NCI-H1105 treated with DMSO at 0.1 percent for 48 hours (cell line): ENCODE results near the gene CCIN.
"Not testable (repeated sequence)": the region's sequence is repeated elsewhere in the genome, so short reads cannot be mapped to it uniquely, and the experiment has no call there.

ENCODE experiments used
- DNase-seq: peaks from one replicate; lab custom pipeline; 2025; lab: John Stamatoyannopoulos, UW

The CCIN gene

DNA sequence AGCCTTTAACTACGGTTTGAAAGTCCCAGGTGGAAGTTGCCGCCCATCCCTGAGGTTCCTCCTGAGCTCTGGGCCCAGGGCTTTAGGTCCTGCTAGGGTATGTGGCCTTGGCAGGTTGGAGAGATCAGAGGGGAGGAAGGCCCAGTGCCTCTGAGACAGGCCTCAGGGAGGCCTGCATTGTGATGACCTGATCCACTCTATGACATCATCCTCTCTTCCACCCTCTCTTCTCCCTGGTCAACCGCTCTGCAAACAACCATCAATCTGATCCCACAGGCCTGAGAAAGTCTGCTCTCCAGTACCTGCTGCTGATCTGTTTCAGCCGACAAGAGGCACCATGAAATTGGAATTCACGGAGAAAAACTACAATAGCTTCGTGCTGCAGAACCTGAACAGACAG lies at the start of gene CCIN:
CCIN (plus strand) TSS at position 223 of the 400 bp plus-strand sequence; CDS start at position 338, 115 bp downstream.
- DNase-seq: no peak

DNA sequence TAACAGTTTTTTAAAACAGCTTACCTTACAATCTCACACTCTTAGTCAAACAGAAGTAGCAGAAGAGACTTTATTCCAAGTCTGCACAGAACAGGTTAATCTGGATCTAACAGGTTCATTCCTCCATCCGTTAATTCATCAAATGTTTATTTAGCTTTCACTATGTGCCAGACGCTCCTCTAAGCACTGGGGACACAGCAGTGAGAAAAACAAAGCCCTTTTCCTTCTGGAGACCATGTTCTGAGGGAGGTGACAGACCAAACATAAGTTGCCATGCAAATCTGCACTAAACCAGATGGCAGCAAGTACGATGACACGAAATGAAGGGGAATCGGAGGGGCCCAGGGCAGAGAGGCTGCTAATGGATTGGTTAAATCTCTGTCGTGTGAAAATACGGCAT lies 49.7 kb upstream of the CCIN start:
- DNase-seq: no peak

DNA sequence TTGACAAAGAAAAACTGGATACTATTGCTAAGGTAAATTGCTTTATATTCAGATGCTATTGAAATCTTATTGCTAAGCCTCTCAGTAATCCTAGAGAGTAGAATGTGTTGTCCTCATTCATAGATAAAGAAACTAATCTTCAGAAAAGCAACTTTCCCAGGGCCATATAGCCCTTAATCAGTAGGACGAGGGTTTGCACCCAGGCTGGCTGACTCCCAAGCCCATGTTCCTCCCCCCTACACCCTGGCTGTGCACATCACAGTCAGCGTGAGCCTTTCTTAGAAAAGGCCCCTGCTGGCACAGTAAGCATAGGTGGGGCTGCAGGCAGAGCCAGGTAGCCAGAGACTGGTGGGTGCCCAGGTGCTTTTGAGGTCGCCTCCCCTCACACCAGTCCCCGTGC lies 48.5 kb upstream of the CCIN start:
- no peak for DNase-seq

DNA sequence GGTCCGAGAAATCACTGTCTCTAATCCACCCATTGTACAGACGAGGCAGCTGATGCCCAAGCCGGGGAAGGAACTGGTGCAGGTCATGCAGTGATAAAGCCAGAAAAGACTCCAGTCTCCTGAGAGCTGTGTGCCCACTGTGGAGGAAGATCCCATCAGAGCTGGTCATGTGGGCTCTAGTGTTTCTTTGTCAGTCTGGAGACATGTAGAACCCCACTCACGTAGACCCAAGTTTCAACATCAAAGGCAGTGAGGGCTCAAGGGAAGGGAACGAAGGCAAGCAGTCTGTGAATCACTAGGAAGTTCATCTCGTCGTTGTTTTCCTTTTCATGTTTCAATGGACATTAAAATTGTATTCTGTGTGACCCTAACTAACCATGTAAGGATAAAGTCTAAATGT lies 47.2 kb upstream of the CCIN start:
- DNase-seq: no peak

DNA sequence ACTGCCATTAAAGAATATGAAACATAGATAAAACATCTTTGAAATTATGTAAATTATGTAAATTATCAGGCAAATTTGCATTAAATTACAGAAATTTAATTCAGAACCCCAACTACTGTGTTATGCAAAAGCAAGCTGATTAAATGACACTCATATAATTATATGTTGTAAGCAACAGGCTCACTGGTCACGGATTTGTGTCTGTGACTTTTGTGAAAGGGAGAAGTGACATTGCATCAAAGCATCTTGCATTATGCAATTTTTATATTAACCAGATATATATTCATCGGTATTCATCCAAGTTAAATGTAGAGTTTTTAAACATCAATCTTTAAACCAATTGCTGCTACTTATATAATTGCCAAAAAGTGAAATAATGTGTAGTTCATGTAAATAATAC lies 45.7 kb upstream of the CCIN start:
- DNase-seq: no peak

DNA sequence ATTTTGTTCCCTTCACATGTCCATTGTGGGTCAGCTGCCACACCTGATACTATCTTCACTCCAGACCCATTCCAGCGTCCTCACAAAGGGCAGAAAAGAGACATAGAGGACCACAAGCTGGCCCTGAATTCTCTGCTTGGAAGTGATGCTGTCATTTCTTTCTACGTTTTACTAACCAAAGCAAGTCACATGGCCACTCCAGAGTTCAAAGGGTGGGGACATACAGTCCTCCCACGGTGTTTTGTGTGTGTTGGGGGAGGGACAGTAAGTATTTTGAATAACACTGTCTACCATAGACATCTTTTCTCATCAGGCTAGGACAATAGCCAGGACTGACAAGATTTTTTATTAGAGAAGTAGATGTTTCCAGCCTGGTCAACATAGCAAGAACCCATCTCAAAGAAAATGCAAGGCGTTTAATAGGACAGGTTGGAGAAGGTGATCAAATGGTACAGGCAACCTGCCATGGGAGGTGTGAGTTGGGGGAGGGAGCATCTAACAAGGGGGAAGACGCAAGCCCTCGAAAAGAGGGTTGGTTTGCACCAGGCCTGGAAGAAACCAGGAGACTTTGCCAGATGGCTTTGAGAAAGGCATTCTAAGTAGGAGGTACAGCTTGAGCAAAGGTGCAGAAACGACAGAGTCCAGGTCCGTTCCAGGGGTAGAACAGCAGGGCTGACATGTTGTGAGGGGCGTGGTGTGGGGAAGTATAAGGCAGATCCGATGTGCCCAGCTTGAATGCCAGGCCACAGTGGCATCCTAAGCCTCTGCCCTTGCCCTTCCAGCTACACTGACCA lies 43.9 kb upstream of the CCIN start:
- DNase-seq: no peak

DNA sequence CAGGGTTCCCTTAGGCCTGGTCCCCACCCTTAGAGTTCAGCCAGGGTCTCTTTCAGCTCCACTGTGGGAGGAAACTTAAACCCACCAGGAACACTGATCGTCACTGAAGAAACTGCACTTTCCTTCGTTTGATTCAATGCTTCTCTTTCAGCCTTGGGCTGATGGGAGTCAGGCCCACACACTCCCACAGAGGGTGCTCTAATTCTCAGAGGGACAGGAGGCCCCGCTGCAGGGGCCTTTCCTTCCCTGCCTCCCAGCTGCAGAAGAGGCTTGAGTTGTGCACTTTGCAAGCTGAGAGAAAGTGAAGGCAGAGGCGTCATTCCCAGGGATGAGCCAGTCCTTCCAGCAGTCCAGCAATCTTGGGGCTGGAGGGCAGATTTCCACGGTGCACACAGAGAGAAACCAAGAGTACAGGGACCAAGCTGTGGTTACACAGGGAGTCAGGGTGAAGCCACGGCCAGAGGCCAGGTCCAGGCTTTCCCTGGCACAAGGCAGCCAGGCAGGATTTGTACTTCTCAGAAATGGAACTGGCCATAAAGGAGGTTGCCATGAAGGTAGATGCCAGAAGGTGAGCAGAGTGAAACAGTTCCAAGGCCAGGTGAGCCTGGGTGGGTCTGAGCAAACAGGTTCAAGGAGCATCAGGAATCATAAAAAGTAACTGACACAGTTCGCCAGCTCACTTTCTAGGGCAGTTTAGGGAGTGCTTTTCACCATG lies 43.0 kb upstream of the CCIN start:
- DNase-seq: no peak

DNA sequence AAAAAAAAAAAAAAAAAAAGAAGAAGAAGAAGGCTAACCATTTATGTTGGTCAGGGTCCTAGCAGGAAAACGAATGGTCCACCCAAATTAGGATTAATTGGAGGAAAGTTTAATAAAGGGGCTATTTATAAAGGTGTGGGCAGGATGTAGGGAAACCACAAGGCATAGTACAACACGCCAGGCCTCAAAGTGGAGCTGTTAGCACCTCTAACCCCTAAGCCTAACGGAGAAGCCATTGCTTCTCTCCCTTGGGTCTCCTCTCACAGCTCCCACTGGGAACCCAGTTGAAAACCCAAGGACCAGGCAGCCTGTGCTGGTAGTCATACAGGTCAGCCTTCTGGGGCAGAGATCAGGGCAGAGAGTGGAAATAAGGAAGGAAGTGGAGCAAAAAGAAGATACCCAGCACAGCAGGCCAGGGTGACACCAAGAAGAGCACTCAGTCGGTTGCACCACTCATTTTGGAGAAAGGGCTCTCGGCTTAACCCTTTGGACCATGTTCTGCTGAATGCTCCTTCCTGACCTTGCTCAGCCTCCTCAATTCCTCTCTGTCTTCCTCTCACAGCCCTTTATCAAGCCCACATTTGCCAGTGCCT lies 41.4 kb upstream of the CCIN start:
- no peak for DNase-seq

DNA sequence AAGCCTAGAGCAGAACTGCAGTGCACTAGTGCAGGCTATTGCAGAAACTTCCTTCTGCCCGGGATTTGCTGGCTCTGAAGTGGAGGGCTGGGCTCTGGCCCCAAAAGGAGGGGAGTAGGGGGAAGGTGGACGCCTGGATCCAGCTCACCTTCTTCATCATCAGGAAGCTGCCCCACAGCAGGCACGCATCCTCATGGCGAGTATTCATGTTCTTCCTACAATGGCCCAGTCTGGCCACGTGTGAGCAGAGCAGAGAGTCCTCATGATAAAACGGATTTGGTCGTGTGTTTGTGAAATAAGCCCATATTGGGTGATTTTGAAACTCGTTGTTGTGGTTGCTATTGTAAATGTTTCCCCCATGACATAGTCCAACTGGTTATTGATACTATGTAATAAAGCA lies 40.8 kb upstream of the CCIN start:
- DNase-seq: no peak

DNA sequence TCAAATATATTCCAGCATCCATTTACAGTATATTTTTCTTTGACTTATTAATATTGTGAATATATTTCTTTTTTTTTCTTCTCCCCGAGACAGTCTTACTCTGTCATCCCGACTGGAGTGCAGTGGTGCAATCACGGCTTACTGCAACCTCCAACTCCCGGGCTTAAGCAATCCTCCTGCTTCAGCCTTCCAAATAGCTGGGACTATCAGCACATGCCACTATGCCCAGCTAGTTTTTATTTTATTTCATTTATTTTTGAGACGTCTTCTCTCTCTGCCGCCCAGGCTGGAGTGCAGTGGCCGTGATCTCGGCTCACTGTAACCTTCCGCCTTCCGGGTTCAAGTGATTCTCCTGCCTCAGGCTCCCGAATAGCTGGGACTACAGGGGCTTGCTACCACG lies 40.0 kb upstream of the CCIN start:
- DNase-seq: no peak

DNA sequence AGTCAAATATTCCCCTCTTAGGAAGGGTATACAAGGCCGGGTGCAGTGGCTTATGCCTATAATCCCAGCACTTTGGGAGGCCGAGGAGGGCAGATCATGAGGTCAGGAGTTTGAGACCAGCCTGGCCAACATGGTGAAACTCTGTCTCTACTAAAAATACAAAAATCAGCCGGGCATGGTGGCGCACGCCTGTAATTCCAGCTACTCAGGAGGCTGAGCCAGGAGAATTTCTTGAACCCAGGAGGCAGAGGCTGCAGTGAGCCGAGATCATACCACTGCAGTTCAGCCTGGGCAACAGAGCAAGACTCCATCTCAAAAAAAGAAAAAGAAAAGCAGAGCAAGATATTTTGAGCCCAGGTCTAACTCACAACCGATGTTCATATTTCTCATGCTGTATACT lies 37.5 kb upstream of the CCIN start:
- DNase-seq: not testable (repeated sequence)

DNA sequence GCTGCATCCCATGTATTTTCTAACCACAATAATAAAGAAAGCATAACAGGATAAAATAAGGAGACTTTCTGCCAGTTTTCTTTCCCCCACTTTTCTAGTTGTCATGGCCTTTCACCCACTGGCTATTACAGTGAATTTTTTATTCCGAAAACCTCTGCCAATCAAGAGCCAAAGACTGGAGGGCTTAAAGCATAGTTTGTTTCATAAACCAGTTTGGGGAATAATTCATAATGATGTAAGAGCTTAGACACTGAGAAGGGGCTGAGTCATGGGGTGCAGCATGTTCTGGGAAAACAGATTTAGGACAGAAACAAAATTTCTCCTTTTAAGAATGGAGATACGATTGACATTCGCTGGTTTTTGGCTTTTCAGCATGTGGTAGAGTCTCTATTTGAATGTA lies 37.1 kb upstream of the CCIN start:
- DNase-seq: no peak

DNA sequence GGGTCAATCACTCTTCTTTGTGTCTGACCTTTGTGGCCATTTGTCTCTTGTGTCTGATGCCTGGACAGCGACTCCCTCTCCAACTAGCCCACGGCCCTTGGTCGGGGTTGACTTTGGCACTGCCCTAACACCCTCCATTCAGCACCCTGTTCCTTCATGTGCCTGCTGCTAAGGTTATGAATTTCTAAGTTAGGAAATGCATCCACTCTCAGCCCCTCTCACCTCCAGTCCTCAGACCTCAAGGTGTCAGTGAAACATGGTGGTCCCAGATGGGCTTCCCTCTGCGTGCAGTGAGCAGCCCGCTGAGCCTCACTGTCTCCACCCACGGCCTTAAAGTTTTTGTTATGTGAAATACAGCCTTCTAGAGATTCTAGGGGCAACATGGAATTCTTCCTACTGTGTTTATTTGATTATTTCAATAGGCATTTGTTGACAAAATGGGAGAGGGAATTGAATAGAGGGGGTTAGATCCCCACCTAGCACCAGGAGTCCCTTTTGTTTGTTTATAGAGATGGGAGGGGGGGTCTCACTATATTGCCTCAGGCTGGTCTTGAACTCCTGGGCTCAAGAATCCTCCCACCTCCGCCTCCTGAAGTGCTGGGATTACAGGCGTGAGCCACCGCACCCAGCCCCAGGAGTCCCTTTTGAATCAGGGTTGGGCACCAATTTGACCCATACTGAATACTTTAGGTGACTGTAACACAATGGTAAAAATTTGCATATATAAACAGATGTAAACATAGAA lies 34.3 kb upstream of the CCIN start:
- DNase-seq: no peak

DNA sequence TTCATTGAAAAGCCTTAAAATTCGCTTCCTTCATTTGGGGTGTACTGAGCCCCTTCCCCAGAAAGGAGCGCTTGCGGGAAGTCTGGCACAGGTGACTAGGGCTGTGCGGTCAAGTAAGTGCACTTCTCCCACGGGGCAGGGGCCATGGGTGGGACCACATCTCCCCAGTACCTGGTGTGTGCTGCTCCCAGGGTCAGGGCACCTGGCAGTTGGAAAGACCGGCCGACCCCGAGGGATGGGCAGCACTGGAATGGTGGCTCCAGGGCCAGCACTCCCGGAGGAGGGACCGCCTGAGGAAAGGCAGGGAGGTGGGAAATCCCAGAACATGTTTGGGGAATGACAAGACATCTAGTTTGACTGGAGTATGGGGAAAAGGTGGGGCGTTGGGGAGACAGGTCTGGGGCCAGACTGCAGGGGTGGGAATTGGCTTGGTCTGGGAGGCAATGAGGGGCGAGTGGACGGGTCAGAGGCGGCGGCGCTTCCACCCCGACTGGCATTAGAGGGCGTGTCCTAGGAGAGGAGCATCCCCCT lies 33.4 kb upstream of the CCIN start:
- no peak for DNase-seq

DNA sequence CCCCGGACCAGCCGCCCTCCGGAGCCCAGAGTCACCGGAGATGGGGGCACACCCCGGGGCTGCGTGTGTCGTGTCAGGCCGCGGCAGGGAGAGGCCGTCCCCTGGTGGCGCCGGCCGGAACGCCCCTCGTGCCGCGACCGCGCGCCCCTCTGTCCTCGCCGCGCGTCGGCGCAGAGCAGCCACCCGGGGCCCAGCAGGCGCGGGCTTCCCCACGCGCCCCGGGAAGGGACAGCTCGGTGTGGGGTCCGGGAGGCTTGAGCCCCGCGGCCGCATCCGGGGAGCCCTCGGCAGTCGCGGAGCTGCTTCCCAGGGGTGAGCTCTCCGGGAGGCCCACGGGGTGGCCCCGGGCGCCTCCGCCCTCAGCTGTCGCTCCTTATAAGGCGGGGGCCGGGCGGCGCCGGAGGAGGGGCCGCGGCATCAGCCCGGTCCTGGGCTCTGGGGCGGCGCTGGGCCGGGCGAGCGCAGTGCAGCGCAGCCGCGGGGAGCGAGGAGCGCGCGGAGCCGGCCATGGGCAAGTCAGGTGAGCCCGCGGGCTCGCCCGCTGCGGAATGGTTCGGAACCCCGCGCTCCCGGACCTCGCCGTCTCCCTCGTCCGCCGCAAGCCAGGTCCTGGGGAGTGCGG lies 32.8 kb upstream of the CCIN start, which contains the start of gene GLIPR2:
GLIPR2 (plus strand) TSS at position 462 of the 622 bp plus-strand sequence; CDS start at position 508, 46 bp downstream.
- peak; percentile 42 for DNase-seq

DNA sequence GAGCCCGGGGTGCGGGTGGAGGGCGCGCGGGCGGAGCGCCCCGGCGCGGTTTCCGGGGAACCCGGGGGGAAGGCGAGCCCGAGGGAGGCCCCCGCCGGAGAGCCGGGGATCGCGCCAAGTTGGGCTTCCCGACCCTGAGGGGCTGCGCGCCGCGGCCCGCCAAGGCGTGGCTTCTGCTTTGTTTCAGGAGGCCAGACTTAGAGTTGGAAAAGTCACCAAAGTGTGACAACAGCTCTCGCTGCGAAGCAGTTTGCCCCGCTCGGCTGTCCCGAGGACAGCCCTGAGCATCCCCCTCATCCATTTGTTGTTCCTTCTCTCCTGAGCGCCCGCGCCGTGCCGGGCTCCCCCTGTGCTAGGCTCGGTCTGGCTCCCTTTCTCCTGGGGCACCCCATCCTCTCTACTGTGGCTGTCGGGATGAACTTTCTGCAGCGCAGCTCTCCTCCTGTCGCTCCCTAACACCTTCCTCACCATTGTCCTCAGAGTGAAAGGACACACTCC lies 32.2 kb upstream of the CCIN start:
- DNase-seq: no peak

DNA sequence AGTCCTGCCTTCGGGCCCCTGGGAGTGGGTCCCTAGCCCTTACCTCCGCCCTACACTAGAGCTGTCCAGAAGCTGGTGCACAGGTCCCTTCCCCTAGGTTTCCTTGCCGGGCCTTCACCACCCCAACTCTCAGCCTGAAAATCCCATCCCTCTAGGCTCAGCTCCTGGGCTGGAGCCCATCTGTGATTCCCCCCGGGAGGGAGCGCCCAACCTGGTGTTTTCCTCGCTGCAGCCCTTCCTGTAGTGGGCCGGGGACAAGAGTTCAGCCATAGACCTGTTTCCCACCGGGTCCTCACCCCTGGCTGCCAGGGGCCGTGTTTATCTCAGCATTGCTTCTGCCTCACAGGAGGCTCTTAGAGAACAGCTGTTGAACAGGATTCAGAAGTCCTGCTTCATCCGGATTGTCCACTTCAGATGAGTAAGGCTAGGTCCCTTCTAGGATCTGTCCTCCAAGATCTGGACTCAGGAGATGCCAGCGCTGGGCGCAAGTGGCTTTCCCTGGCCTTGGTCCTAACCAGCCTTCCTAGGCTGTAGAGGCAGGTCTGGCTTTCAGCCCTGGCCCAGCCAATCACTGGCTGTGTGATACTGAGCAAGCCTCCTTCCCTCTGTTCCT lies 31.7 kb upstream of the CCIN start:
- DNase-seq: no peak

DNA sequence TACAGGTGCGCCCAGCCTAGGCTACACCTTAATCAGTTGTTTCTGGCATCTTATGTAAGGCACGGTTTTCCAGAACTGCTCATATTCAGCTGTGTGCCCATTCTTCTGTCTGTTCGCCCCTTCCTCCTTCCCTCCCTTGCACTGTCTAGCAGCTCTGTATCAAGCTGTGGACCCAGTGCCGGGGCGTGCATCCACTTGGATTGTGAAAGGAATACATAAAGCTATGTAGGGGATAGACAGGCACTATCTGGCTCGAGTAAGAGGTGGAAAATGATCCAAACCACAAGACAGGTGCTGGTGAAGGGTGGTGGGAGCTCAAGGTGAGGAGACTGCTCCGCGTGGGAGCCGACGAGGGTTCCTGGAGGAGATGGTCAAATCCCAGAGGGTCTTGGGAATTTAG lies 30.7 kb upstream of the CCIN start:
- no peak for DNase-seq

DNA sequence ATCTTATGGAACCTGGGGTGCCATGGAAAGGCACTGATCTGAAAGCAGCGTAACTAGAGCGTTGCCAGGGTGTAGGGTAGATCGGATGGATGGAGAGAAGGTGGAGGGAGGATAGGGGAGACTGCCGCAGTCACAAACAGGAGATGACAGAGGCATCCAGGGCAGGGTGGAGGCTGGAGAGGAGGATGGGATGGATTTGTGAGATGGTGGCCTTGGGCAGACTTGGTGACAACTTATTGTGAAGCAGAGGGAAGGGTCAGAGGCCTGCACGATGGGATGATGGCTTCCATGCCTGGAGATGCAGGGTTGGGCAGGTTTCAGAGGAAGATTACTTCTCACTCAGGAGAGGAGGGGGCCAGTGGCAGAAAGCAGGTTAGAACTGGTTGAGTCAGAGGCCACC lies 30.3 kb upstream of the CCIN start:
- no peak for DNase-seq

DNA sequence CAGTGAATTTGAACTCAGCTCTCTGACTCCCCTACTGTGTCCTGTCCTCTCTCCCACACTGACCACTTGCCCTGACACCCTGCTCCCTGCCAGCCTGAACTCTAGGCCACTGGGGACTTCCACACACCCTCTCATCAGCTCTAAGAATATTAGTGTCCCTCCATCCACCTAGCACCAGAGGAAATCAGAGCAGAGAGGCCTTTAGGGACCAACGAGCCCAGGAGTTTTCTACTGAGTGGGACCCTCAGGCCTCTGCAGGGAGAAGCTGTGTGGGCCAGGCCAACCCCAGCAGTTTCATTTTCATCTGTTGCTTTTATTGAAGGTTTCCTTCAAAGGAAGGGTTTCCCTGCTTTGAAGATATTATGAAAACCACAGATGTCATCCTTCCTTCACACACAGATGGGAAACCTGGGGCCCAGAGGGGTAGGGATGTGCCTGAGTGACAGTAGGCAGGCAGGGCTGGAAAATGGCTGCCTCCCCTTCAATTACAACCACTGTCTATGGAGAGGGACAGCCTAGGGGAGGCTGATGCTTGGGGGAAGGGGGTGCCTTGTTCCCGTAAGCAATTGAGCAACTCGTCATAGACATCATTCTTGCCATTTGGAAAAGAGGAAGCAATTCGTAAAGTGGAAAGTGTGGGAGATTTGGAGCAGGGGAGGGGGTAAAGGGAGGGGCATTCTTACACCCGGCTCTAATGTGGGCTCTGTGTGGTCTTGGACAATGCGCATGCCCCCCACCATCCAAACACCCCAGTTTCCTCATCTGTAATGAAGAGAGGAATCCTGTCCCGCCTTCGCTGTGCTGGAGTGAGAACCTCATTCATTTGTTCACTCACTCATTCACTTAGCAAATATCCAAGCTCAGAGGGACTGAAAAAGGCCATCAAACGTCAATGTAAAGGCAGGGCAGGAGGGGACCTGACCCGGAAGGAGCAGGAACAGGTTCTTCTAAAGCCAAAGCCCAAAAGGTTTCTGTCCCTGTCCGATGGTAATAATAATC lies 28.8 kb upstream of the CCIN start:
- no peak for DNase-seq
